Esophagus muscularis mucosa (tissue), 3 donors: Measurements from ENCODE around the gene CABCOCO1.

Experiments
- CTCF ChIP-seq, 3 experiments: fragments of 200-600 bp in 2 of 3; fragments of 450-650 bp in 1 of 3; sonication (generic) in 2 of 3; IDR thresholded peaks; one replicate each; pipeline ENCODE4 v1.5.1; 2017 to 2019; ENCODE audit warnings: antibody characterized with exemption in 3 of 3, mild to moderate bottlenecking in 2 of 3, moderate library complexity in 1 of 3
- POLR2A ChIP-seq: fragments of 450-650 bp; IDR thresholded peaks from one replicate; pipeline ENCODE4 v1.6.1; 2017; ENCODE audit warnings: antibody characterized with exemption, moderate library complexity, mild to moderate bottlenecking, low read depth
- POLR2AphosphoS5 ChIP-seq, 2 donors: sonication (generic); formaldehyde crosslinking; IDR thresholded peaks; one replicate each; pipeline ENCODE4 v1.6.1; 2017; ENCODE audit warnings: antibody characterized with exemption in 2 of 2

GRCh38 chr10:61635932-61636331, 26.8 kb upstream of the CABCOCO1 start:
- TF ChIP-seq CTCF (IDR thresholded peaks at IDR 0.05): no peak
- no peak for TF ChIP-seq POLR2A
- TF ChIP-seq POLR2AphosphoS5 (IDR thresholded peaks at IDR 0.05): no peak
